IMR-90 (cell line): ENCODE results near the gene STK33. TPM values are rescaled to one million over a fixed set of nuclear protein-coding genes. Genes with fewer than 3 reads are reported as not detected.

Source experiments
- ATAC-seq: fragments of 200-7000 bp; cut with Tn5 transposase; 2 replicates; pipeline ENCODE4 v1.9.1; 2020; ENCODE audit warnings: low read depth, mild to moderate bottlenecking, moderate library complexity
- BruUV-seq: library from RNA; stranded (reverse); fragments of 400-500 nt; replicated peaks from 2 replicates; lab custom pipeline; 2021; lab: Mats Ljungman, UMichigan
- CTCF ChIA-PET: fragments of 300-600 bp; formaldehyde crosslinking; extraction: SDS; loops from one replicate; lab custom pipeline; 2021; ENCODE audit warnings: antibody characterized with exemption; lab: Yijun Ruan, JAX
- POLR2A ChIA-PET: fragments of 300-600 bp; sonication (Branson Sonifier 250); formaldehyde crosslinking; loops from one replicate; lab custom pipeline; 2022; ENCODE audit warnings: antibody characterized with exemption; ENCODE audit not compliant: unreplicated experiment; lab: Charles Lee
- DNase-seq: peaks from one replicate; pipeline ENCODE4 v3.0.0; 2013
- H2AFZ ChIP-seq: replicated peaks from 2 replicates; pipeline ENCODE3; 2013; ENCODE audit warnings: low read length, mild to moderate bottlenecking; ENCODE audit not compliant: poor library complexity
- H2AK5ac ChIP-seq: 2 replicates; pipeline ENCODE4 v1.6.1; 2013; ENCODE audit warnings: low read depth, low read length, inconsistent platforms
- H2AK9ac ChIP-seq: replicated peaks from 2 replicates; pipeline ENCODE3; 2013; ENCODE audit warnings: mild to moderate bottlenecking, low read depth, low read length, moderate library complexity; ENCODE audit not compliant: poor library complexity
- H2BK120ac ChIP-seq: 2 replicates; pipeline ENCODE4 v1.6.1; 2013; ENCODE audit warnings: low read depth, low read length, inconsistent platforms
- H2BK15ac ChIP-seq: 3 replicates; pipeline ENCODE4 v1.6.1; 2013; ENCODE audit warnings: low read depth, low read length, inconsistent platforms
- H2BK20ac ChIP-seq: 2 replicates; pipeline ENCODE4 v1.6.1; 2013; ENCODE audit warnings: low read depth, mild to moderate bottlenecking, inconsistent platforms, low read length, moderate library complexity
- H2BK5ac ChIP-seq: 2 replicates; pipeline ENCODE4 v1.6.1; 2013; ENCODE audit warnings: mild to moderate bottlenecking, low read depth, low read length, inconsistent platforms; ENCODE audit not compliant: poor library complexity, severe bottlenecking
- H3K14ac ChIP-seq: replicated peaks from 2 replicates; pipeline ENCODE4 v1.6.1; 2013; ENCODE audit warnings: low read depth, low read length, inconsistent platforms
- H3K18ac ChIP-seq: 2 replicates; pipeline ENCODE4 v1.6.1; 2013; ENCODE audit warnings: low read depth, low read length, control low read depth
- H3K23ac ChIP-seq: 2 replicates; pipeline ENCODE4 v1.6.1; 2013; ENCODE audit warnings: low read depth, low read length, inconsistent platforms
- H3K27ac ChIP-seq: 2 replicates; pipeline ENCODE4 v1.5.1; 2013; ENCODE audit warnings: mild to moderate bottlenecking, control low read depth, low read length; ENCODE audit not compliant: insufficient read depth
- H3K27me3 ChIP-seq: 2 replicates; pipeline ENCODE4 v1.6.1; 2013; ENCODE audit warnings: low read length; ENCODE audit not compliant: control insufficient read depth, insufficient read depth
- H3K36me3 ChIP-seq: 2 replicates; pipeline ENCODE4 v1.6.1; 2013; ENCODE audit warnings: low read length, mixed read lengths; ENCODE audit not compliant: control insufficient read depth, insufficient read depth
- H3K4ac ChIP-seq: 2 replicates; pipeline ENCODE4 v1.6.1; 2013; ENCODE audit warnings: low read depth, low read length, inconsistent platforms
- H3K4me1 ChIP-seq: 2 replicates; pipeline ENCODE4 v1.6.1; 2013; ENCODE audit warnings: low read length, mixed read lengths; ENCODE audit not compliant: control insufficient read depth, insufficient read depth
- H3K4me2 ChIP-seq: 2 replicates; pipeline ENCODE4 v1.6.1; 2013; ENCODE audit warnings: low read depth, mild to moderate bottlenecking, control low read depth, low read length, moderate library complexity
- H3K4me3 ChIP-seq: 2 replicates; pipeline ENCODE4 v1.5.1; 2013; ENCODE audit warnings: low read depth, mild to moderate bottlenecking, control low read depth, low read length, moderate library complexity; ENCODE audit not compliant: insufficient read depth
- H3K56ac ChIP-seq: 2 replicates; pipeline ENCODE4 v1.6.1; 2013; ENCODE audit warnings: low read length, inconsistent platforms; ENCODE audit not compliant: insufficient read depth; ENCODE audit errors: extremely low read depth
- H3K79me1 ChIP-seq, 2 experiments: 2 replicates each; pipeline ENCODE4 v1.6.1; 2013; ENCODE audit warnings: low read length in 2 of 2, inconsistent platforms in 1 of 2, low read depth in 1 of 2
- H3K9ac ChIP-seq: 2 replicates; pipeline ENCODE4 v1.6.1; 2013; ENCODE audit warnings: low read depth, low read length, control low read depth
- H3K9me1 ChIP-seq: 2 replicates; pipeline ENCODE4 v1.6.1; 2013; ENCODE audit warnings: low read length, inconsistent platforms; ENCODE audit not compliant: insufficient read depth
- H3K9me3 ChIP-seq: 2 replicates; pipeline ENCODE4 v1.6.1; 2013; ENCODE audit warnings: low read length; ENCODE audit not compliant: control insufficient read depth, insufficient read depth
- H4K20me1 ChIP-seq: 2 replicates; pipeline ENCODE4 v1.6.1; 2013; ENCODE audit warnings: low read length, inconsistent platforms; ENCODE audit not compliant: insufficient read depth
- H4K5ac ChIP-seq: 2 replicates; pipeline ENCODE4 v1.6.1; 2013; ENCODE audit warnings: mild to moderate bottlenecking, low read depth, low read length, control low read depth
- H4K8ac ChIP-seq, 2 experiments: 2 replicates each; pipeline ENCODE4 v1.6.1; 2013; ENCODE audit warnings: low read depth in 2 of 2, low read length in 2 of 2, control low read depth in 1 of 2, inconsistent platforms in 1 of 2
- H4K91ac ChIP-seq: 2 replicates; pipeline ENCODE4 v1.6.1; 2013; ENCODE audit warnings: low read depth, low read length, inconsistent platforms; ENCODE audit not compliant: insufficient read depth
- CEBPB ChIP-seq: IDR thresholded peaks from 2 replicates; pipeline ENCODE4 v1.6.1; 2012; ENCODE audit warnings: low read depth, low read length, improper control_type of control experiment
- MAFK ChIP-seq: IDR thresholded peaks from 2 replicates; pipeline ENCODE4 v1.6.1; 2012; ENCODE audit warnings: low read depth, low read length, improper control_type of control experiment
- RAD21 ChIP-seq: IDR thresholded peaks from 2 replicates; pipeline ENCODE4 v1.6.1; 2012; ENCODE audit warnings: low read length, improper control_type of control experiment
- RFX5 ChIP-seq: IDR thresholded peaks from 2 replicates; pipeline ENCODE4 v1.8.0; 2012; ENCODE audit warnings: low read depth, mild to moderate bottlenecking, low read length, moderate library complexity
- WGBS, 2 experiments: methylation state at CpG; one replicate each; pipeline versions ENCODE4 v1.1.5 to v1.1.7; 2013; ENCODE audit warnings: missing lambda C conversion rate in 2 of 2; ENCODE audit not compliant: insufficient read length in 1 of 2; ENCODE audit errors: extremely low coverage in 2 of 2; 5-methylcytosine and 5-hydroxymethylcytosine counted together
- dilution Hi-C: fragments of 300-500 bp; cut with HindIII; formaldehyde crosslinking; loops from one replicate; pipeline ENCODE4 v1.14.3; 2018; ENCODE audit warnings: low sequenced_read_pairs; ENCODE audit not compliant: unreplicated experiment
- in situ Hi-C: fragments of 300-500 bp; cut with MboI; formaldehyde crosslinking; loops from 3 replicates; pipeline ENCODE4 v1.14.3; 2019; ENCODE audit warnings: low sequenced_read_pairs, inconsistent platforms, mixed read lengths
- intact Hi-C: fragments of 100-400 bp; cut with micrococcal nuclease; formaldehyde crosslinking; loops from 2 replicates; pipeline ENCODE4 v1.10.0; 2022
- polyA plus RNA-seq, 3 experiments: library from polyadenylated mRNA; depleted of rRNA; stranded (reverse); fragments of >200 nt; gene quantifications; 2 replicates each; pipeline ENCODE4 v1.2.3, GENCODE V29; 2012; ENCODE audit warnings: low replicate concordance in 1 of 3
- total RNA-seq: library from RNA; depleted of rRNA; stranded (reverse); fragments of >200 nt; gene quantifications from 2 replicates; pipeline ENCODE4 v1.2.3, GENCODE V29; 2012

Gene STK33
- total and polyA plus RNA-seq, 2 of the 4 experiments (the other 2 are of a cell fraction): 2.3 to 2.6 TPM

GRCh38 chr11:8361664-8362210 lies 232.3 kb downstream of the STK33 start:
- H4K8ac ChIP-seq: no peak overlapping the region
- in situ Hi-C loops (no loop called here), dilution Hi-C loops (no loop called here), intact Hi-C loops (no loop called here)
- no peak overlapping the region for H2AK5ac ChIP-seq
- H2BK120ac ChIP-seq: no peak overlapping the region
- H3K9me3 ChIP-seq: no peaks in the 10 kb centered on the region
- H3K4me2 ChIP-seq: no peak overlapping the region
- H4K5ac ChIP-seq: no peak overlapping the region
- H3K23ac ChIP-seq: no peak overlapping the region
- H2BK15ac ChIP-seq: no peak overlapping the region
- TF ChIP-seq MAFK: no peak
- no peak for TF ChIP-seq RFX5
- no peak for TF ChIP-seq CEBPB
- no peak for TF ChIP-seq RAD21
- no peak overlapping the region for H3K56ac ChIP-seq
- H4K91ac ChIP-seq: no peak overlapping the region
- no peaks in the 10 kb centered on the region for H3K36me3 ChIP-seq
- H2AFZ ChIP-seq: peak overlapping the region; percentile 37
- no peak overlapping the region for H3K4me3 ChIP-seq
- no peaks in the 10 kb centered on the region for H3K9me1 ChIP-seq
- H4K20me1 ChIP-seq: no peaks in the 10 kb centered on the region
- H3K27me3 ChIP-seq: peaks cover 26% of the 10 kb centered on the region
- no peaks in the 10 kb centered on the region for H3K4me1 ChIP-seq
- H3K79me1 ChIP-seq: no peaks in the 10 kb centered on the region
- ChIA-PET CTCF (no interaction called here), POLR2A (no interaction called here)
- no peak overlapping the region for H2BK20ac ChIP-seq
- H2AK9ac ChIP-seq: no peak overlapping the region
- DNase-seq (no peak), ATAC-seq (no peak)
- BruUV-seq: no TSS peak
- H3K18ac ChIP-seq: no peak overlapping the region
- H3K9ac ChIP-seq: no peak overlapping the region
- WGBS, 2 experiments: 93% methylated on average over 3 of the region's 12 CpGs; no CpG with 5 or more reads in 1 of the 2 experiments
- H3K27ac ChIP-seq: no peak overlapping the region
- H2BK5ac ChIP-seq: no peak overlapping the region
- no peak overlapping the region for H3K4ac ChIP-seq
- no peak overlapping the region for H3K14ac ChIP-seq
